Smooth muscle cell of bladder (primary cell): ENCODE results near the gene TJAP1. TPM values are rescaled to one million over a fixed set of nuclear protein-coding genes. Genes with fewer than 3 reads are reported as not detected.

ENCODE experiments used
- total RNA-seq: library from RNA; depleted of rRNA; stranded (reverse); fragments of >200 nt; gene quantifications from 2 replicates; pipeline ENCODE4 v1.2.3, GENCODE V29; 2014

The TJAP1 gene
- 7.4 and 9.3 TPM in 2 replicates for total RNA-seq

GRCh38 chr6:43477235-43478007, at the start of gene TJAP1:
TSS of gene TJAP1 (plus strand) at chr6:43477570. CDS start at chr6:43499002, 21,432 bp downstream.

GRCh38 chr6:43455531-43456428, 21.6 kb upstream of the TJAP1 start, which contains the start of gene DLK2:
TSS of gene DLK2 (minus strand) at chr6:43455548. CDS start at chr6:43454825, 723 bp downstream.

GRCh38 chr6:43509984-43510826, 32.8 kb downstream of the TJAP1 start, which contains the start of gene LRRC73:
TSS of gene LRRC73 (minus strand) at chr6:43510346. CDS start at chr6:43509785, 561 bp downstream.

GRCh38 chr6:43516697-43517504, 39.5 kb downstream of the TJAP1 start, which contains the start of the genes POLR1C and YIPF3:
TSS of gene POLR1C (plus strand) at chr6:43517089. CDS start at chr6:43517110, 21 bp downstream.
TSS of gene YIPF3 (minus strand) at chr6:43516926. CDS start at chr6:43516807, 119 bp downstream.

Other genes with a start within 250 kb of the TJAP1 start
- 45.9 and 54.5 TPM in 2 replicates for gene DNPH1, start 248.1 kb upstream of the TJAP1 start, total RNA-seq
- gene TTBK1, start 234.1 kb upstream of the TJAP1 start, total RNA-seq, result not detected in 2 replicates
- gene SLC22A7, start 179.3 kb upstream of the TJAP1 start, total RNA-seq, result not detected in 2 replicates
- 0.18 TPM in 1 of 2 replicates, not detected in the other for gene CRIP3, start 168.7 kb upstream of the TJAP1 start, total RNA-seq
- gene ZNF318, start 107.9 kb upstream of the TJAP1 start, total RNA-seq, result 3.4 and 4.5 TPM in 2 replicates
- 16.5 and 17.3 TPM in 2 replicates for gene ABCC10, start 50.0 kb upstream of the TJAP1 start, total RNA-seq
- 0.28 and 0.37 TPM in 2 replicates for gene DLK2, start 22.0 kb upstream of the TJAP1 start, total RNA-seq
- 0.28 and 0.65 TPM in 2 replicates for gene LRRC73, start 32.8 kb downstream of the TJAP1 start, total RNA-seq
- gene YIPF3, start 39.4 kb downstream of the TJAP1 start, total RNA-seq, result 120 and 141 TPM in 2 replicates
- 23.9 and 28.4 TPM in 2 replicates for gene POLR1C, start 39.5 kb downstream of the TJAP1 start, total RNA-seq
- 15.6 and 19.1 TPM in 2 replicates for gene XPO5, start 98.5 kb downstream of the TJAP1 start, total RNA-seq
- 16.4 and 21.5 TPM in 2 replicates for gene POLH, start 98.6 kb downstream of the TJAP1 start, total RNA-seq
- gene GTPBP2, start 151.7 kb downstream of the TJAP1 start, total RNA-seq, result 49.7 and 65.1 TPM in 2 replicates
- gene MAD2L1BP, start 158.3 kb downstream of the TJAP1 start, total RNA-seq, result 15.8 and 17.9 TPM in 2 replicates
- gene RSPH9, start 167.5 kb downstream of the TJAP1 start, total RNA-seq, result 0.85 and 1.0 TPM in 2 replicates
- 35.8 and 46.6 TPM in 2 replicates for gene MRPS18A, start 210.2 kb downstream of the TJAP1 start, total RNA-seq